GM12878 (cell line): Measurements from ENCODE around the gene DCP1A. TPM values are rescaled to one million over a fixed set of nuclear protein-coding genes. Genes with fewer than 3 reads are reported as not detected.

Source experiments
- ATAC-seq: fragments of 200-7000 bp; cut with Tn5 transposase; 3 replicates; pipeline ENCODE4 v1.9.1; 2020; ENCODE audit warnings: mild to moderate bottlenecking, moderate library complexity
- Bru-seq: library from RNA; stranded (reverse); fragments of 400-500 nt; gene quantifications from one replicate; lab custom pipeline; 2021; lab: Mats Ljungman, UMichigan
- BruChase-seq, 2 experiments: library from RNA; stranded (reverse); fragments of 400-500 nt; gene quantifications; one replicate each; lab custom pipeline; 2021; lab: Mats Ljungman, UMichigan
- BruUV-seq: library from RNA; stranded (reverse); fragments of 400-500 nt; replicated peaks from 2 replicates; lab custom pipeline; 2021; lab: Mats Ljungman, UMichigan
- CTCF ChIA-PET: fragments of 300-600 bp; sonication (Branson Sonifier 250); formaldehyde crosslinking; extraction: SDS; loops from one replicate; lab custom pipeline; 2021; ENCODE audit warnings: inconsistent platforms; lab: Yijun Ruan, JAX
- POLR2A ChIA-PET: fragments of 350-600 bp; formaldehyde crosslinking; extraction: SDS; loops from one replicate; lab custom pipeline; 2021; ENCODE audit warnings: inconsistent platforms; lab: Charles Lee
- RAD21 ChIA-PET: fragments of 300-600 bp; sonication (Branson Sonifier 250); formaldehyde crosslinking; loops from one replicate; lab custom pipeline; 2023; ENCODE audit warnings: antibody characterized with exemption; ENCODE audit not compliant: unreplicated experiment; lab: Charles Lee
- SMC1A ChIA-PET: fragments of 300-600 bp; sonication (Branson Sonifier 250); formaldehyde crosslinking; loops from one replicate; lab custom pipeline; 2023; ENCODE audit not compliant: unreplicated experiment, uncharacterized antibody; lab: Charles Lee
- DNase-seq: peaks from one replicate; pipeline ENCODE4 v3.0.0-alpha.2; 2011; ENCODE audit warnings: low read depth, low spot score
- FAIRE-seq: peaks from 3 replicates; lab custom pipeline; 2011; peaks lifted over from hg19 to GRCh38; lab: Jason Lieb, UNC
- H2AFZ ChIP-seq: 2 replicates; pipeline ENCODE4 v1.6.0; 2011; ENCODE audit warnings: low read depth, low read length, control low read depth; ENCODE audit not compliant: control insufficient read depth
- H3K27ac ChIP-seq: 2 replicates; pipeline ENCODE4 v1.5.1; 2011; ENCODE audit warnings: control low read depth; ENCODE audit not compliant: control insufficient read depth, insufficient read depth
- H3K27me3 ChIP-seq, 2 experiments: replicated peaks in 1 of 2; 2 replicates each; pipeline versions ENCODE4 v1.6.0 to v1.6.1; 2011; ENCODE audit warnings: low read length in 1 of 2; ENCODE audit not compliant: control insufficient read depth in 2 of 2, insufficient read depth in 2 of 2
- H3K36me3 ChIP-seq, 2 experiments: 2 replicates each; pipeline ENCODE4 v1.5.1; 2011; ENCODE audit warnings: low read length in 1 of 2; ENCODE audit not compliant: control insufficient read depth in 2 of 2, insufficient read depth in 2 of 2
- H3K4me1 ChIP-seq: 2 replicates; pipeline ENCODE4 v1.6.1; 2011; ENCODE audit warnings: mild to moderate bottlenecking, low read length, moderate library complexity, mixed read lengths; ENCODE audit not compliant: control insufficient read depth, insufficient read depth
- H3K4me2 ChIP-seq: 2 replicates; pipeline ENCODE4 v1.6.0; 2011; ENCODE audit warnings: control low read depth; ENCODE audit not compliant: control insufficient read depth, insufficient read depth
- H3K4me3 ChIP-seq: fragments of 200-600 bp; sonication (generic); 2 replicates; pipeline ENCODE4 v1.5.1; 2016
- H3K79me2 ChIP-seq: 2 replicates; pipeline ENCODE4 v1.6.0; 2011; ENCODE audit warnings: low read length; ENCODE audit not compliant: control insufficient read depth, insufficient read depth
- H3K9ac ChIP-seq: 2 replicates; pipeline ENCODE4 v1.8.0; 2011; ENCODE audit warnings: low read length, control low read depth, mixed read lengths; ENCODE audit not compliant: control insufficient read depth, insufficient read depth
- H3K9me3 ChIP-seq: replicated peaks from 3 replicates; pipeline ENCODE4 v1.5.1; 2011; ENCODE audit warnings: mild to moderate bottlenecking, low read length; ENCODE audit not compliant: control insufficient read depth, insufficient read depth
- H4K20me1 ChIP-seq: 2 replicates; pipeline ENCODE4 v1.6.0; 2011; ENCODE audit not compliant: control insufficient read depth, insufficient read depth
- CBX5 ChIP-seq: sonication (generic); IDR thresholded peaks from 2 replicates; pipeline ENCODE4 v1.6.1; 2016; ENCODE audit warnings: low read depth, moderate library complexity, mild to moderate bottlenecking, inconsistent platforms
- DPF2 ChIP-seq: fragments of 450-650 bp; IDR thresholded peaks from 2 replicates; pipeline ENCODE4 v1.6.1; 2017; ENCODE audit warnings: mild to moderate bottlenecking
- EED ChIP-seq: sonication (generic); IDR thresholded peaks from 2 replicates; pipeline ENCODE4 v1.6.1; 2016; ENCODE audit warnings: antibody characterized with exemption, low read depth
- HDAC2 ChIP-seq: fragments of 200-600 bp; sonication (generic); IDR thresholded peaks from 2 replicates; pipeline ENCODE4 v1.6.1; 2017
- MEF2A ChIP-seq: IDR thresholded peaks from 2 replicates; pipeline ENCODE4 v1.6.1; 2011; ENCODE audit warnings: low read depth, mild to moderate bottlenecking, low read length, moderate library complexity; ENCODE audit not compliant: insufficient read depth
- NBN ChIP-seq: fragments of 450-650 bp; IDR thresholded peaks from 2 replicates; pipeline ENCODE4 v1.6.1; 2016
- NFYB ChIP-seq: IDR thresholded peaks from 2 replicates; pipeline ENCODE4 v1.6.1; 2011; ENCODE audit warnings: low read depth, mild to moderate bottlenecking, low read length, improper control_type of control experiment, moderate library complexity; ENCODE audit not compliant: insufficient read depth
- RFX5 ChIP-seq: IDR thresholded peaks from 2 replicates; pipeline ENCODE4 v1.6.1; 2011; ENCODE audit warnings: low read depth, low read length, improper control_type of control experiment
- SRF ChIP-seq, 2 experiments: IDR thresholded peaks; 2 replicates each; pipeline ENCODE4 v1.6.1; 2011; ENCODE audit warnings: low read depth in 2 of 2, low read length in 2 of 2, mild to moderate bottlenecking in 1 of 2, moderate library complexity in 1 of 2
- ZNF217 ChIP-seq: fragments of 450-650 bp; IDR thresholded peaks from 2 replicates; pipeline ENCODE4 v1.6.1; 2017; ENCODE audit warnings: antibody characterized with exemption, mild to moderate bottlenecking
- WGBS: methylation state at CpG from one replicate; pipeline ENCODE4 v1.1.6; 2016; ENCODE audit warnings: low lambda C conversion rate; ENCODE audit not compliant: insufficient replicate concordance, insufficient coverage; ENCODE audit errors: missing lambda C conversion rate; 5-methylcytosine and 5-hydroxymethylcytosine counted together
- in situ Hi-C: fragments of 300-500 bp; cut with MboI; formaldehyde crosslinking; loops from 9 replicates; pipeline ENCODE4 v1.14.3; 2018; ENCODE audit warnings: mixed read lengths
- intact Hi-C: fragments of 100-400 bp; cut with micrococcal nuclease; formaldehyde crosslinking; loops from one replicate; pipeline ENCODE4 v1.14.2; 2022; ENCODE audit not compliant: unreplicated experiment
- long read RNA-seq, 2 experiments: library from polyadenylated mRNA; unstranded; transcript quantifications; one replicate each; pipeline ENCODE4 v2.0.0, GENCODE V29; 2019 to 2020
- polyA minus RNA-seq, 3 experiments: library from RNA; depleted of rRNA, polyadenylated mRNA; stranded (reverse); fragments of >200 nt; gene quantifications; 2 replicates each; pipeline ENCODE4 v1.2.3, GENCODE V29; 2011
- polyA plus RNA-seq, 11 experiments: library from polyadenylated mRNA; depleted of rRNA in 4 of 11; unstranded in 6 of 11; stranded (reverse) in 5 of 11; fragments of >200 nt; fragmentation: Nextera tagmentation in 4 of 11; fragmentation: Illumina TruSeq in 1 of 11; extraction: Ambion mirVana in 4 of 11; extraction: Trizol in 1 of 11; gene quantifications; 1 replicate in 1 of 11; 2 replicates in 10 of 11; pipeline versions ENCODE4 v1.2.1 to v1.2.3, GENCODE V29; 2011 to 2016; ENCODE audit warnings: inconsistent platforms in 2 of 11, missing spikeins in 2 of 11, low read depth in 1 of 11
- total RNA-seq, 4 experiments: library from RNA; depleted of rRNA in 3 of 4; stranded (reverse); fragments of >200 nt in 3 of 4; fragmentation: Illumina TruSeq in 1 of 4; extraction: Trizol in 1 of 4; gene quantifications; 2 replicates each; pipeline versions ENCODE4 v1.2.1 to v1.2.3, GENCODE V29; 2013 to 2021
- TF ChIP-seq, protein P1 (sequence below): IDR thresholded peaks from 2 replicates; pipeline ENCODE4 v1.6.1; 2012; ENCODE audit warnings: low read depth, low read length, improper control_type of control experiment
- TF ChIP-seq, protein P2 (sequence below): fragments of 450-650 bp; IDR thresholded peaks from 2 replicates; pipeline ENCODE4 v1.6.1; 2017; ENCODE audit warnings: mild to moderate bottlenecking, low read depth, inconsistent platforms; ENCODE audit not compliant: poor library complexity, severe bottlenecking

The DCP1A gene
- total RNA-seq (2013; cell fraction: nucleolus; rRNA removed) = 44.2 and 46.0 TPM in 2 replicates
- total RNA-seq (2014; rRNA removed) (12.5 and 12.7 TPM in 2 replicates), total RNA-seq (2014; rRNA removed; fragmentation: Illumina TruSeq; extraction: Trizol) (12.3 and 14.5 TPM in 2 replicates), total RNA-seq (2021) (15.2 and 18.9 TPM in 2 replicates), polyA plus RNA-seq (2011; rRNA removed) (28.1 and 31.9 TPM in 2 replicates), polyA plus RNA-seq (2014; fragmentation: Illumina TruSeq; extraction: Trizol) (15.9 and 16.1 TPM in 2 replicates), polyA plus RNA-seq (2014; fragmentation: Nextera tagmentation; extraction: Ambion mirVana) (10 to 100 TPM; 16.6 to 25.8 TPM), polyA plus RNA-seq (2014; rRNA removed) (11.1 and 13.6 TPM in 2 replicates), polyA plus RNA-seq (2016; fragmentation: Nextera tagmentation; extraction: Ambion mirVana) (10 to 100 TPM; 33.1 to 34.6 TPM), polyA minus RNA-seq (2011; rRNA and poly(A)+ RNA removed) (60.1 and 66.9 TPM in 2 replicates), Bru-seq, nascent RNA (percentile 91 among the genes with signal in this experiment), BruChase-seq, experiment 1, labeled RNA remaining after a 6-hour chase (percentile 80 among the genes with signal in this experiment), BruChase-seq, experiment 2, labeled RNA remaining after a 2-hour chase (percentile 90 among the genes with signal in this experiment)
- 10.8 TPM for polyA plus RNA-seq (2011; ENCODE audit: low read depth)
- polyA plus RNA-seq (2011; cell fraction: cytosol; rRNA removed) = 26.0 and 29.0 TPM in 2 replicates
- 16.9 and 21.1 TPM in 2 replicates for polyA plus RNA-seq (2011; cell fraction: nucleus; rRNA removed)
- 10.0 and 12.5 TPM in 2 replicates for polyA plus RNA-seq (2012)
- 10.6 and 14.2 TPM in 2 replicates for polyA minus RNA-seq (2011; cell fraction: cytosol; rRNA and poly(A)+ RNA removed)
- polyA minus RNA-seq (2011; cell fraction: nucleus; rRNA and poly(A)+ RNA removed) = 42.9 and 56.6 TPM in 2 replicates
- long read RNA-seq, experiment 1, full-length matches to known transcripts = 28 of 32 reads
- long read RNA-seq, experiment 1, partial matches to known transcripts = 2 of 32 reads
- long read RNA-seq, experiment 1, other reads (novel, unspliced or antisense) = 2 of 32 reads
- long read RNA-seq, experiment 2, full-length matches to known transcripts = 95 of 127 reads
- long read RNA-seq, experiment 2, partial matches to known transcripts = 14 of 127 reads
- long read RNA-seq, experiment 2, other reads (novel, unspliced or antisense) = 18 of 127 reads

DNA sequence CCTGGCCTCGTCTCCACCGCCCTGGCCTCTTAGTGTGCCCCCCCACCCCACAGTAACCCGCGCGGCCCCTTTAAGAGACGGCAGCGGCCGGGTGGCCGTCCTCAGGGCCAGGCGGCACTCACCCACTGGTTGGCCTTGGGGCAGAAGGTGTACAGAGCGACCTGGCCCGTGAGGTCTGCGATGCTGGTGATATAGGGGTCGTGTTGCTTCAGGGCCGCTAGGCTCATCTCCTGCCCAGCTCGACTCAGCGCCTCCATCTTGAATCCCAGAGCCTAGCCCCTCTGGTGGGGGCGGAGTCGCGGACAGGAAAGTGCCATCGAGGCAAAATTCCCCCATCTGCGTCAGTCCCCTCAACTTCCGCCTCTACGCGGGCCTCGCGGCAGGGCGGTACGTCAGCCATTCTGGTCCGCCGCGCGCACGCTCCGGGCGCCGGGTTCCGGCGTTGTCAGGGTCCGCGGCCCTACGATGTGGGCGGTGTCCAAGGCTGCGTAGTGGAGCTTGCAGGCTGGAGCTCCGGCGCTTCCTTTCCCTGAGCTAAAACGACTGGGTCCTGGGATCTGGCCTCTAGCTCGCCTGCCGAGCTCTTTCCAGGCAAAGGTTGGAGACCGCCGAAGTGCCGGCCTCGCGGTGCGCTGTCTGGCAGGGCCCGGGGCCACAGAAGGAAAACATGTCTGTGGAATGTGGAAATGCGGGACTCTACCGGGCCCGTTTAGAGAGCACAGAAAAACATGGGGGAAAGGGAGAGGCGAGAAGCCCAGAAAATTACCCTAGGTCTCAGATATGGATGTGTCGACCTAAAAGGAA lies at the start of gene DCP1A:
Gene DCP1A, minus strand, starts transcription at position 283 of the 804 bp plus-strand sequence. Its CDS starts 26 bp downstream, at position 257.
- peak within 1 kb of the TSS; percentile 99 for H3K4me3 ChIP-seq
- H2AFZ ChIP-seq = peak within 1 kb of the TSS; percentile 97
- in situ Hi-C loops (no loop called here), intact Hi-C loops (no loop called here)
- ChIA-PET RAD21 (interaction anchor here (0.5 to 0.9 kb wide), 2 partner anchors 21 to 620 kb away, joined by 3 read pairs; no protein-coding TSS in a partner anchor), CTCF (interaction anchor here (0.6 to 2.7 kb wide), 10 partner anchors 10 to 318 kb away, joined by 3 to 6 read pairs (median 3); no protein-coding TSS in a partner anchor), POLR2A (interaction anchor here (0.5 to 2.3 kb wide), 5 partner anchors 10 to 301 kb away, joined by 3 to 6 read pairs (median 4); no protein-coding TSS in a partner anchor), SMC1A (interaction anchor here (0.6 to 1.7 kb wide), 7 partner anchors 8 to 545 kb away, joined by 3 to 7 read pairs (median 4); partner anchors contain the start of gene SELENOK)
- ATAC-seq = peak; percentile 97
- no peaks in the 10 kb centered on the region for H3K4me1 ChIP-seq
- DNase-seq = peak; percentile 89
- peak within 1 kb of the TSS; percentile 77 for H3K4me2 ChIP-seq
- peaks cover 37% of the 10 kb centered on the region for H3K79me2 ChIP-seq
- H4K20me1 ChIP-seq = no peaks in the 10 kb centered on the region
- FAIRE-seq = peak; percentile 95
- H3K27ac ChIP-seq = peak within 1 kb of the TSS; percentile 94
- H3K9ac ChIP-seq = peak within 1 kb of the TSS; percentile 97
- H3K27me3 ChIP-seq = no peaks in the 10 kb centered on the region
- BruUV-seq = no TSS peak
- H3K9me3 ChIP-seq = no peaks in the 10 kb centered on the region
- no peaks in the 10 kb centered on the region; a peak in 1 of 4 replicates for H3K36me3 ChIP-seq
- 6% methylated on average over 61 of the region's 61 CpGs for WGBS
- TF ChIP-seq CBX5 = peak; percentile 98
- TF ChIP-seq NFYB = no peak
- 0 out of 2 replicates have a peak, but pooled peaks have one; percentile 50 for TF ChIP-seq ZNF217
- peak; percentile 72 for TF ChIP-seq EED
- TF ChIP-seq HDAC2 = no peak
- TF ChIP-seq, protein P1, sequence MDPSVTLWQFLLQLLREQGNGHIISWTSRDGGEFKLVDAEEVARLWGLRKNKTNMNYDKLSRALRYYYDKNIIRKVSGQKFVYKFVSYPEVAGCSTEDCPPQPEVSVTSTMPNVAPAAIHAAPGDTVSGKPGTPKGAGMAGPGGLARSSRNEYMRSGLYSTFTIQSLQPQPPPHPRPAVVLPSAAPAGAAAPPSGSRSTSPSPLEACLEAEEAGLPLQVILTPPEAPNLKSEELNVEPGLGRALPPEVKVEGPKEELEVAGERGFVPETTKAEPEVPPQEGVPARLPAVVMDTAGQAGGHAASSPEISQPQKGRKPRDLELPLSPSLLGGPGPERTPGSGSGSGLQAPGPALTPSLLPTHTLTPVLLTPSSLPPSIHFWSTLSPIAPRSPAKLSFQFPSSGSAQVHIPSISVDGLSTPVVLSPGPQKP = peak; percentile 81
- TF ChIP-seq, protein P2, sequence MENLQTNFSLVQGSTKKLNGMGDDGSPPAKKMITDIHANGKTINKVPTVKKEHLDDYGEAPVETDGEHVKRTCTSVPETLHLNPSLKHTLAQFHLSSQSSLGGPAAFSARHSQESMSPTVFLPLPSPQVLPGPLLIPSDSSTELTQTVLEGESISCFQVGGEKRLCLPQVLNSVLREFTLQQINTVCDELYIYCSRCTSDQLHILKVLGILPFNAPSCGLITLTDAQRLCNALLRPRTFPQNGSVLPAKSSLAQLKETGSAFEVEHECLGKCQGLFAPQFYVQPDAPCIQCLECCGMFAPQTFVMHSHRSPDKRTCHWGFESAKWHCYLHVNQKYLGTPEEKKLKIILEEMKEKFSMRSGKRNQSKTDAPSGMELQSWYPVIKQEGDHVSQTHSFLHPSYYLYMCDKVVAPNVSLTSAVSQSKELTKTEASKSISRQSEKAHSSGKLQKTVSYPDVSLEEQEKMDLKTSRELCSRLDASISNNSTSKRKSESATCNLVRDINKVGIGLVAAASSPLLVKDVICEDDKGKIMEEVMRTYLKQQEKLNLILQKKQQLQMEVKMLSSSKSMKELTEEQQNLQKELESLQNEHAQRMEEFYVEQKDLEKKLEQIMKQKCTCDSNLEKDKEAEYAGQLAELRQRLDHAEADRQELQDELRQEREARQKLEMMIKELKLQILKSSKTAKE = no peak
- TF ChIP-seq SRF (IDR thresholded peaks at IDR 0.05; ENCODE audit: low read depth in 2 of 2, low read length in 2 of 2) = peak; percentile 67 to 87
- peak; percentile 66; the same call in 1 of the 2 replicates for TF ChIP-seq RFX5
- TF ChIP-seq NBN = peak; percentile 95
- peak; percentile 77; the same call in 1 of the 2 replicates for TF ChIP-seq MEF2A
- peak; percentile 86 for TF ChIP-seq DPF2
